OCI-LY7 (cell line): Measurements from ENCODE around the gene ARMC12. TPM values are rescaled to one million over a fixed set of nuclear protein-coding genes. Genes with fewer than 3 reads are reported as not detected.

Experiments
- BruUV-seq: library from RNA; stranded (reverse); fragments of 400-500 nt; replicated peaks from 2 replicates; lab custom pipeline; 2021; lab: Mats Ljungman, UMichigan
- CTCF ChIA-PET: fragments of 300-600 bp; sonication (Branson Sonifier 250); formaldehyde crosslinking; loops from one replicate; lab custom pipeline; 2022; ENCODE audit warnings: antibody characterized with exemption; ENCODE audit not compliant: unreplicated experiment; lab: Charles Lee
- POLR2A ChIA-PET: fragments of 300-600 bp; sonication (Branson Sonifier 250); formaldehyde crosslinking; loops from one replicate; lab custom pipeline; 2022; ENCODE audit warnings: antibody characterized with exemption; lab: Charles Lee
- DNase-seq: peaks from one replicate; pipeline ENCODE4 v3.0.0-alpha.2; 2015; ENCODE audit warnings: low spot score
- H2AFZ ChIP-seq: fragments of 200-600 bp; sonication (generic), shearing (Covaris generic); 2 replicates; pipeline ENCODE4 v1.6.1; 2014; ENCODE audit warnings: mild to moderate bottlenecking, antibody characterized with exemption, low read length, moderate library complexity
- H3K27ac ChIP-seq: fragments of 200-600 bp; sonication (generic); 2 replicates; pipeline ENCODE4 v1.5.1; 2014; ENCODE audit warnings: mixed run types, low read depth, mild to moderate bottlenecking, moderate library complexity, low read length, inconsistent platforms; ENCODE audit not compliant: poor library complexity, severe bottlenecking
- H3K36me3 ChIP-seq: fragments of 200-600 bp; sonication (generic); 2 replicates; pipeline ENCODE4 v1.6.1; 2014; ENCODE audit warnings: mild to moderate bottlenecking, antibody characterized with exemption, low read length, moderate library complexity, mixed read lengths; ENCODE audit not compliant: insufficient read depth
- H3K4me1 ChIP-seq: fragments of 200-600 bp; sonication (generic); 2 replicates; pipeline ENCODE4 v1.5.1; 2014; ENCODE audit warnings: mild to moderate bottlenecking, low read length; ENCODE audit not compliant: insufficient read depth, poor library complexity, severe bottlenecking
- H3K4me2 ChIP-seq: fragments of 200-600 bp; sonication (generic); 2 replicates; pipeline ENCODE4 v1.6.1; 2014; ENCODE audit warnings: mild to moderate bottlenecking, low read length
- H3K4me3 ChIP-seq: fragments of 200-600 bp; sonication (generic); 2 replicates; pipeline ENCODE4 v1.5.1; 2014; ENCODE audit warnings: mild to moderate bottlenecking, low read depth, low read length; ENCODE audit not compliant: poor library complexity, severe bottlenecking
- H3K79me2 ChIP-seq: fragments of 200-600 bp; sonication (generic); 2 replicates; pipeline ENCODE4 v1.6.1; 2016; ENCODE audit warnings: low read depth, mild to moderate bottlenecking, low read length, moderate library complexity, mixed read lengths; ENCODE audit not compliant: insufficient read depth
- H3K9me2 ChIP-seq: fragments of 200-600 bp; sonication (generic); 2 replicates; pipeline ENCODE4 v1.6.1; 2016; ENCODE audit warnings: mild to moderate bottlenecking, low read length, mixed read lengths; ENCODE audit not compliant: insufficient read depth
- H3K9me3 ChIP-seq: fragments of 200-600 bp; sonication (generic); 2 replicates; pipeline ENCODE4 v1.6.1; 2014; ENCODE audit warnings: mild to moderate bottlenecking, mixed run types, low read length, mixed read lengths
- H4K20me1 ChIP-seq: fragments of 200-600 bp; sonication (generic); 2 replicates; pipeline ENCODE4 v1.6.1; 2014; ENCODE audit warnings: mild to moderate bottlenecking, antibody characterized with exemption, low read length, moderate library complexity, mixed read lengths; ENCODE audit not compliant: insufficient read depth
- CTCF ChIP-seq: fragments of 200-600 bp; sonication (generic); conservative IDR thresholded peaks from 2 replicates; pipeline ENCODE4 v1.5.1; 2014; ENCODE audit warnings: mild to moderate bottlenecking, antibody characterized with exemption, low read length, moderate library complexity, mixed read lengths
- EZH2phosphoT487 ChIP-seq: fragments of 200-600 bp; sonication (generic); IDR thresholded peaks from 2 replicates; pipeline ENCODE4 v1.6.1; 2018; ENCODE audit warnings: low read depth, borderline replicate concordance, mild to moderate bottlenecking, mixed run types, antibody characterized with exemption, low read length, moderate library complexity, mixed read lengths
- intact Hi-C: fragments of 100-400 bp; cut with micrococcal nuclease; formaldehyde crosslinking; loops from one replicate; pipeline ENCODE4 v1.10.0; 2022; ENCODE audit not compliant: unreplicated experiment
- total RNA-seq, 2 experiments: library from RNA; depleted of rRNA in 1 of 2; stranded (reverse); fragments of >200 nt in 1 of 2; shearing (Covaris generic) in 1 of 2; gene quantifications; 2 replicates each; pipeline ENCODE4 v1.2.3, GENCODE V29; 2014 to 2022

ARMC12 gene
- total RNA-seq, 2 experiments from 2014 or later: 3.4 to 4.9 TPM

GRCh38 chr6:35755278-35755924 lies 18.6 kb downstream of the ARMC12 start:
- Histone ChIP-seq H3K36me3 (no peaks in the 10 kb centered on the region), H3K27ac (no peak overlapping the region), H2AFZ (no peak overlapping the region; the same call in 1 of the 2 replicates), H4K20me1 (no peaks in the 10 kb centered on the region), H3K4me3 (no peak overlapping the region), H3K4me1 (peaks cover 25% of the 10 kb centered on the region), H3K79me2 (no peaks in the 10 kb centered on the region), H3K9me3 (no peaks in the 10 kb centered on the region), H3K4me2 (no peak overlapping the region), H3K9me2 (no peaks in the 10 kb centered on the region)
- no peak for TF ChIP-seq CTCF
- no peak for TF ChIP-seq EZH2phosphoT487
- DNase-seq: no peak
- ChIA-PET POLR2A (interaction anchor here (1.1 kb wide), 1 partner anchor 17 kb away, joined by 3 read pairs; no protein-coding TSS in a partner anchor), CTCF (interaction anchor here (1.4 kb wide), 1 partner anchor 18 kb away, joined by 3 read pairs; the partner anchor contains the start of gene ARMC12)
- intact Hi-C loops: loop anchor here (5.0 to 10.0 kb wide), 2 partner anchors 199 to 233 kb away; no protein-coding TSS in a partner anchor
- BruUV-seq: no TSS peak

DNA sequence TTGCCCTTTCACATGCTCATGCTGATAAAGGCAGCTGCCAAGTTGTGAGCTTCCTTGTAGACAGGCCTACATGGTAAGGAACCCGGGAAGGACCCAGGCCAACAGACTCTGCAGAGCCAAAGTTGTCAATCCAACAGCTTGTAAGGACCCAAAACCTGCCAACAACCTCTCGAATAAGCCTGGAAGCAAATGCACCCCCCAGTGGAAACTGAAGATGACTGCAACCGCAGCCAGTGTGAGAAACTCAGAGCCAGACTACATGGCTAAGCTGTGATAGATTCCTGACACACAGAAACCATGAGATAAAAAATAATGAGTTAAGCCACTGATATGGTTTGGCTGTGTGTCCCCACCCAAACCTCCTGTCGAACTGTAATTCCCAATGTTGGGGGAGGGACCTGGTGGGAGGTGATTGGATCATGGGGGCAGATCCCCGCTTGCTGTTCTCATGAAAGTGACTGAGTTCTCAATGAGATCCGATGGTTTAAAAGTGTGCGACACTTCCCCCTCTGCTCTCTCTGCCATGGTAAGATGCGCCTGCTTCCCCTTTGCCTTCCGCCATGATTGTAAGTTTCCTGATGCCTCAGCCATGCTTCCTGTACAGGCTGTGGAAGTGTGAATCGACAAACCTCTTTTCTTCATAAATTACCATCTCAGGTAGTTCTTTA lies 20.8 kb downstream of the ARMC12 start:
- DNase-seq: peak; percentile 66
- H3K4me3 ChIP-seq: no peak overlapping the region
- BruUV-seq: no TSS peak
- ChIA-PET CTCF (interaction anchor here (0.6 kb wide), 1 partner anchor 473 kb away, joined by 4 read pairs; no protein-coding TSS in a partner anchor), POLR2A (interaction anchor here (0.6 to 0.9 kb wide), 4 partner anchors 13 to 366 kb away, joined by 3 to 4 read pairs (median 3); no protein-coding TSS in a partner anchor)
- peak overlapping the region; percentile 80 for H2AFZ ChIP-seq
- no peaks in the 10 kb centered on the region for H3K9me3 ChIP-seq
- H3K79me2 ChIP-seq: no peaks in the 10 kb centered on the region
- no peaks in the 10 kb centered on the region for H4K20me1 ChIP-seq
- peaks cover 25% of the 10 kb centered on the region for H3K4me1 ChIP-seq
- no peak overlapping the region for H3K27ac ChIP-seq
- no peak for TF ChIP-seq EZH2phosphoT487
- TF ChIP-seq CTCF: peak; percentile 76
- no peaks in the 10 kb centered on the region for H3K36me3 ChIP-seq
- no peaks in the 10 kb centered on the region for H3K9me2 ChIP-seq
- intact Hi-C loops: loop anchor here (5.0 to 10.0 kb wide), 2 partner anchors 197 to 235 kb away; no protein-coding TSS in a partner anchor
- H3K4me2 ChIP-seq: peak overlapping the region; percentile 17
